ENCODE results near the gene FBXL17.

FBXL17 gene

GRCh38 chr5:107849118-107849517 lies 532.8 kb downstream of the FBXL17 start:
- no peak for DNase-seq

GRCh38 chr5:107840592-107840991 lies 541.3 kb downstream of the FBXL17 start:
- no peak for DNase-seq

- DNase-seq, result no peak
Measured at GRCh38 chr5:107840161-107840560, 541.7 kb downstream of the FBXL17 start.

- DNase-seq, result no peak
Measured at GRCh38 chr5:107835096-107835495, 546.8 kb downstream of the FBXL17 start.

- no peak for DNase-seq
Measured at GRCh38 chr5:107832746-107833145, 549.2 kb downstream of the FBXL17 start.

- no peak for DNase-seq
Measured at GRCh38 chr5:107831612-107832395, 550.1 kb downstream of the FBXL17 start.

GRCh38 chr5:107830750-107831149 lies 551.1 kb downstream of the FBXL17 start:
- no peak for DNase-seq

GRCh38 chr5:107826311-107827000 lies 555.4 kb downstream of the FBXL17 start:
- DNase-seq, result no peak

- DNase-seq, result no peak
Measured at GRCh38 chr5:107824821-107825220, 557.1 kb downstream of the FBXL17 start.

- DNase-seq, result no peak
Measured at GRCh38 chr5:107821288-107821687, 560.6 kb downstream of the FBXL17 start.

GRCh38 chr5:107820429-107820828 lies 561.5 kb downstream of the FBXL17 start:
- DNase-seq, result no peak

- no peak for DNase-seq
Measured at GRCh38 chr5:107817951-107818350, 563.9 kb downstream of the FBXL17 start.

GRCh38 chr5:107817436-107817835 lies 564.5 kb downstream of the FBXL17 start:
- no peak for DNase-seq

- no peak for DNase-seq
Measured at GRCh38 chr5:107815109-107815508, 566.8 kb downstream of the FBXL17 start.

- DNase-seq, result no peak
Measured at GRCh38 chr5:107814183-107814827, 567.6 kb downstream of the FBXL17 start.

- DNase-seq, result no peak
Measured at GRCh38 chr5:107813559-107813958, 568.3 kb downstream of the FBXL17 start.

GRCh38 chr5:107812570-107813141 lies 569.2 kb downstream of the FBXL17 start:
- peak; percentile 45 for DNase-seq

- peak; percentile 69 for DNase-seq
Measured at GRCh38 chr5:107809201-107810034, 572.5 kb downstream of the FBXL17 start.

Measured in NCI-H82 (cell line).